IPS-NIHi11 (cell line): ENCODE measurements around the gene NRG2.

Experiments
- DNase-seq: peaks from one replicate; pipeline ENCODE4 v3.0.0; 2012; ENCODE audit warnings: mixed read lengths, low spot score

NRG2 gene

GRCh38 chr5:139968547-139969261 lies 74.4 kb downstream of the NRG2 start:
- peak; percentile 95 for DNase-seq

- DNase-seq = no peak
These were observed 75.7 kb downstream of the NRG2 start for GRCh38 chr5:139967353-139967752.

GRCh38 chr5:139966856-139967255 lies 76.2 kb downstream of the NRG2 start:
- no peak for DNase-seq

GRCh38 chr5:139964994-139965565 lies 78.0 kb downstream of the NRG2 start:
- no peak for DNase-seq

- DNase-seq = no peak
These were observed 78.7 kb downstream of the NRG2 start for GRCh38 chr5:139964266-139964993.

GRCh38 chr5:139962445-139962844 lies 80.7 kb downstream of the NRG2 start:
- DNase-seq = no peak

- DNase-seq = no peak
These were observed 81.5 kb downstream of the NRG2 start for GRCh38 chr5:139961435-139962157.

- no peak for DNase-seq
These were observed 82.2 kb downstream of the NRG2 start for GRCh38 chr5:139960723-139961383.

- no peak for DNase-seq
These were observed 84.5 kb downstream of the NRG2 start for GRCh38 chr5:139958432-139959148.

- no peak for DNase-seq
These were observed 86.8 kb downstream of the NRG2 start for GRCh38 chr5:139956342-139956741.

GRCh38 chr5:139955616-139956273 lies 87.4 kb downstream of the NRG2 start:
- DNase-seq = peak; percentile 57

GRCh38 chr5:139955053-139955605 lies 88.0 kb downstream of the NRG2 start:
- DNase-seq = peak; percentile 45

GRCh38 chr5:139954462-139954861 lies 88.6 kb downstream of the NRG2 start:
- no peak for DNase-seq

GRCh38 chr5:139954022-139954421 lies 89.1 kb downstream of the NRG2 start:
- no peak for DNase-seq

GRCh38 chr5:139952574-139952973 lies 90.5 kb downstream of the NRG2 start:
- no peak for DNase-seq

GRCh38 chr5:139951983-139952382 lies 91.1 kb downstream of the NRG2 start:
- no peak for DNase-seq

- no peak for DNase-seq
These were observed 91.7 kb downstream of the NRG2 start for GRCh38 chr5:139951296-139951924.

GRCh38 chr5:139950436-139950835 lies 92.7 kb downstream of the NRG2 start:
- no peak for DNase-seq

GRCh38 chr5:139949710-139950109 lies 93.4 kb downstream of the NRG2 start:
- peak; percentile 44 for DNase-seq

GRCh38 chr5:139947727-139948126 lies 95.4 kb downstream of the NRG2 start:
- no peak for DNase-seq
